OCI-LY1 (cell line): ENCODE results near the gene HINFP.

Source experiments
- H2AFZ ChIP-seq: fragments of 200-600 bp; sonication (generic), shearing (Covaris generic); 2 replicates; pipeline ENCODE4 v1.6.0; 2014; ENCODE audit warnings: antibody characterized with exemption, mild to moderate bottlenecking, low read length
- H3F3A ChIP-seq: fragments of 200-600 bp; sonication (generic), shearing (Covaris generic); 2 replicates; pipeline ENCODE4 v1.6.0; 2014; ENCODE audit warnings: mild to moderate bottlenecking, antibody characterized with exemption, low read length, moderate library complexity; ENCODE audit not compliant: insufficient read depth
- H3K27ac ChIP-seq: fragments of 200-600 bp; sonication (generic); 2 replicates; pipeline ENCODE4 v1.5.1; 2014; ENCODE audit warnings: low read length, mixed run types, mild to moderate bottlenecking, low read depth; ENCODE audit not compliant: poor library complexity, severe bottlenecking
- H3K27me3 ChIP-seq: fragments of 200-600 bp; sonication (generic); 2 replicates; pipeline ENCODE4 v1.6.0; 2014; ENCODE audit warnings: antibody characterized with exemption, mild to moderate bottlenecking, low read length, moderate library complexity; ENCODE audit not compliant: insufficient read depth
- H3K36me3 ChIP-seq: fragments of 200-600 bp; sonication (generic); 2 replicates; pipeline ENCODE4 v1.6.1; 2014; ENCODE audit warnings: mild to moderate bottlenecking, antibody characterized with exemption, low read length, moderate library complexity, mixed read lengths; ENCODE audit not compliant: insufficient read depth
- H3K4me1 ChIP-seq: fragments of 200-600 bp; sonication (generic); 2 replicates; pipeline ENCODE4 v1.5.1; 2014; ENCODE audit warnings: mild to moderate bottlenecking, low read length, moderate library complexity; ENCODE audit not compliant: insufficient read depth, severe bottlenecking
- H3K4me2 ChIP-seq: fragments of 200-600 bp; sonication (generic), shearing (Covaris generic); 2 replicates; pipeline ENCODE4 v1.6.1; 2014; ENCODE audit warnings: low read length
- H3K4me3 ChIP-seq: fragments of 200-600 bp; sonication (generic); 2 replicates; pipeline ENCODE4 v1.5.1; 2014; ENCODE audit warnings: low read length, low read depth, mild to moderate bottlenecking, mixed read lengths; ENCODE audit not compliant: poor library complexity, severe bottlenecking
- H3K79me2 ChIP-seq: fragments of 200-600 bp; shearing (Covaris generic); 2 replicates; pipeline ENCODE4 v1.6.1; 2016; ENCODE audit warnings: mixed run types, low read length, mixed read lengths; ENCODE audit not compliant: insufficient read depth
- H3K9ac ChIP-seq: fragments of 200-600 bp; sonication (generic), shearing (Covaris generic); 2 replicates; pipeline ENCODE4 v1.6.1; 2014; ENCODE audit warnings: mild to moderate bottlenecking, low read length, mixed read lengths
- H3K9me2 ChIP-seq: fragments of 200-600 bp; sonication (generic), shearing (Covaris generic); 2 replicates; pipeline ENCODE4 v1.6.1; 2014; ENCODE audit warnings: low read depth, mild to moderate bottlenecking, low read length, mixed read lengths
- H3K9me3 ChIP-seq: fragments of 200-600 bp; shearing (Covaris generic); 2 replicates; pipeline ENCODE4 v1.6.1; 2014; ENCODE audit warnings: low read length, mixed read lengths
- H4K20me1 ChIP-seq: fragments of 200-600 bp; sonication (generic), shearing (Covaris generic); 2 replicates; pipeline ENCODE4 v1.6.0; 2016; ENCODE audit warnings: mild to moderate bottlenecking, low read length; ENCODE audit not compliant: insufficient read depth
- EZH2 ChIP-seq: fragments of 200-600 bp; sonication (generic), shearing (Covaris generic); IDR thresholded peaks from 2 replicates; pipeline ENCODE4 v1.8.0; 2017; ENCODE audit warnings: borderline replicate concordance, mixed run types, mild to moderate bottlenecking, antibody characterized with exemption, low read length, moderate library complexity, mixed read lengths
- TF ChIP-seq, protein P1 (sequence below): fragments of 200-600 bp; sonication (generic), shearing (Covaris generic); IDR thresholded peaks from 2 replicates; pipeline ENCODE4 v1.5.1; 2017; ENCODE audit warnings: mild to moderate bottlenecking, antibody characterized with exemption, low read length, moderate library complexity, mixed read lengths

HINFP gene

DNA sequence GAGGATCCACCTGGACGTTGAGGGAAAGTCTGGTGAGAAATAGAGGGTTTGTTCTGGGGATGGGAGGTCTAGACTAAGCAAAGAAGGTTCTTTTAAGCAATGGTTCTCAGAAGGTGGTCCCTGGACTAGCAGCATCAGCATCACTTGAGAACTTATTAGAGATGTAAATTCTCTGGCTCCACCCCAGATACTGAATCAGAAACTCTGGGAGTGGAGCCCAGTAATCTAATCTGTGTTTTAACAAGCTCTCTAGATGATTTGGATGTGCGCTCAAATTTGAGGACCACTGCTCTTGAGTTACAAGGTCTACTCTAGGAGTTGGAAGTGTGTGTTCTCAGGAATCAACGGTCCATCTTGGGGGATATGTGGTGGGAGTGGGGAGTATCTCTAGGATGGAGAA, 24.2 kb downstream of the HINFP start:
- peaks cover 13% of the 10 kb centered on the region for H3K4me1 ChIP-seq
- no peaks in the 10 kb centered on the region for H3K36me3 ChIP-seq
- H3K4me2 ChIP-seq, result no peak overlapping the region
- H3K79me2 ChIP-seq, result no peaks in the 10 kb centered on the region
- H3F3A ChIP-seq, result no peaks in the 10 kb centered on the region
- H2AFZ ChIP-seq, result no peak overlapping the region
- H4K20me1 ChIP-seq, result no peaks in the 10 kb centered on the region
- no peaks in the 10 kb centered on the region for H3K9me2 ChIP-seq
- no peak overlapping the region for H3K27ac ChIP-seq
- H3K4me3 ChIP-seq, result no peak overlapping the region
- TF ChIP-seq, protein P1, sequence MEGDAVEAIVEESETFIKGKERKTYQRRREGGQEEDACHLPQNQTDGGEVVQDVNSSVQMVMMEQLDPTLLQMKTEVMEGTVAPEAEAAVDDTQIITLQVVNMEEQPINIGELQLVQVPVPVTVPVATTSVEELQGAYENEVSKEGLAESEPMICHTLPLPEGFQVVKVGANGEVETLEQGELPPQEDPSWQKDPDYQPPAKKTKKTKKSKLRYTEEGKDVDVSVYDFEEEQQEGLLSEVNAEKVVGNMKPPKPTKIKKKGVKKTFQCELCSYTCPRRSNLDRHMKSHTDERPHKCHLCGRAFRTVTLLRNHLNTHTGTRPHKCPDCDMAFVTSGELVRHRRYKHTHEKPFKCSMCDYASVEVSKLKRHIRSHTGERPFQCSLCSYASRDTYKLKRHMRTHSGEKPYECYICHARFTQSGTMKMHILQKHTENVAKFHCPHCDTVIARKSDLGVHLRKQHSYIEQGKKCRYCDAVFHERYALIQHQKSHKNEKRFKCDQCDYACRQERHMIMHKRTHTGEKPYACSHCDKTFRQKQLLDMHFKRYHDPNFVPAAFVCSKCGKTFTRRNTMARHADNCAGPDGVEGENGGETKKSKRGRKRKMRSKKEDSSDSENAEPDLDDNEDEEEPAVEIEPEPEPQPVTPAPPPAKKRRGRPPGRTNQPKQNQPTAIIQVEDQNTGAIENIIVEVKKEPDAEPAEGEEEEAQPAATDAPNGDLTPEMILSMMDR, result no peak
- no peak for TF ChIP-seq EZH2
- no peaks in the 10 kb centered on the region for H3K9me3 ChIP-seq
- H3K9ac ChIP-seq, result no peak overlapping the region
- peaks cover 13% of the 10 kb centered on the region for H3K27me3 ChIP-seq

DNA sequence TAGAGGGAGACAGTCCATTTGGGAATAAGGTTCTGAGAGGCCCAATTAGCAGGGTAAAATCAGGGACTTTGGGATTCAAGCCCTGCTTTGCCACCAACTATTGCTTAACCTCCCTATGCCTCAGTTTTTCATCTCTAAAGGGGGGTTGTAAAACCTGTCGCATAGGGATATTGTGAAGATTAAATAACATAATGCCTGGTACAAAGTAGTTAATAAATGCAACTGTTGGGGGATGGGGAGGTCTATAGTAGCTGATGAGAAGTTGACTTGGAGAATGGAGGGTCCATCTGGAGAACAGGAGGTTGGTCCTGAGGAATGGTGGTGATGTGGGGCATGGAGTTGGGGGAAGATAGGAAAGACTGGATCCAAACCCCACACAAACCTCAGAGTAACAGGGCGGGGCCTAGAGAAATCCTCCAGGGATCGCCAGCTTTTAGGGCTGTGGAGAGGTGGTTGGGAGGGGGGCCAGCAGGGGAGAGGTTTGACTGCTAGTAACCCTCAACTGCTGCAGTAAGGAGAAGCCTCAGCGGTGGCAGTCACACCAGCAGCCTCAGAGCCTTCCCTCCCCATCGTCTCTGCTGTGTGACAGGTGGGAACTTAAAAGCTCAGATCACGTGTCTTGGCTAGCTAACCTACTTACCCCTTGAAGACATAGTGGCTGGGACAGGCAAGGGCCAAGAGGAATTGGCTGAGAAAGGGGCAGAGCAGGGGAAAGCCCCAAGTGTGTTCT, 26.4 kb downstream of the HINFP start:
- H3F3A ChIP-seq, result no peaks in the 10 kb centered on the region
- H3K27ac ChIP-seq, result no peak overlapping the region
- TF ChIP-seq, protein P1, result no peak
- no peak for TF ChIP-seq EZH2
- H2AFZ ChIP-seq, result no peak overlapping the region
- no peak overlapping the region for H3K9ac ChIP-seq
- peaks cover 13% of the 10 kb centered on the region for H3K4me1 ChIP-seq
- no peaks in the 10 kb centered on the region for H3K9me2 ChIP-seq
- H3K36me3 ChIP-seq, result no peaks in the 10 kb centered on the region
- no peaks in the 10 kb centered on the region for H3K9me3 ChIP-seq
- H3K4me2 ChIP-seq, result no peak overlapping the region
- H3K4me3 ChIP-seq, result no peak overlapping the region
- H4K20me1 ChIP-seq, result no peaks in the 10 kb centered on the region
- peaks cover 10% of the 10 kb centered on the region; the same call in 1 of the 2 replicates for H3K27me3 ChIP-seq
- H3K79me2 ChIP-seq, result no peaks in the 10 kb centered on the region

DNA sequence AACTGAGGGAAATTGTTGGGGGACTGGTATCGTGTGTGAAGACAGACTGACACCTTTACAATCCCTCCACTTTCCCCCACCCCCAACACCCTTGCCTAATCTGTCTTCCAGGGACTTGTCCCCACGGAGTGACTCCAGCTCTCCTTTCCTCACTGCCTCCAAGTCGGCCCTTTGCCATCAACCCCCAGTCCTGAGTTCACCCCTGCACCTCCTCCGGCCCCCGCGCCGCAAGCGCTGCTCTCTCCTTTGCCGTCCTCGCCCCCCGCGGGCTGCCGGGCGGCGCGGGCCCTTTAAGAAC, 27.3 kb downstream of the HINFP start:
- no peak overlapping the region for H2AFZ ChIP-seq
- H3K4me2 ChIP-seq, result peak overlapping the region; percentile 46
- peak overlapping the region; percentile 47 for H3K4me3 ChIP-seq
- TF ChIP-seq, protein P1, result no peak
- no peak for TF ChIP-seq EZH2
- H3K79me2 ChIP-seq, result no peaks in the 10 kb centered on the region
- H3K9ac ChIP-seq, result no peak overlapping the region; the same call in 1 of the 2 replicates
- peaks cover 13% of the 10 kb centered on the region for H3K4me1 ChIP-seq
- no peaks in the 10 kb centered on the region for H3K9me2 ChIP-seq
- H3F3A ChIP-seq, result no peaks in the 10 kb centered on the region
- H3K36me3 ChIP-seq, result no peaks in the 10 kb centered on the region
- H3K9me3 ChIP-seq, result no peaks in the 10 kb centered on the region
- peaks cover 10% of the 10 kb centered on the region; the same call in 1 of the 2 replicates for H3K27me3 ChIP-seq
- H3K27ac ChIP-seq, result no peak overlapping the region
- no peaks in the 10 kb centered on the region for H4K20me1 ChIP-seq
